Measurements from ENCODE around the gene SLC38A3. TPM values are rescaled to one million over a fixed set of nuclear protein-coding genes. Genes with fewer than 3 reads are reported as not detected.

SLC38A3 gene
- total and polyA plus RNA-seq, 9 of the 15 experiments (the other 6 are each of a cell fraction or from before 2014, with no cell fraction given): 0.09 to 0.38 (median 0.16) TPM; not detected in 6

- WGBS (ENCODE audit: insufficient coverage, low coverage, missing lambda C conversion rate): 4% methylated on average over 4 of the region's 12 CpGs
- FAIRE-seq: no peak
- POLR2A ChIA-PET: interaction anchor here (1.0 kb wide), 1 partner anchor 53 kb away, joined by 3 read pairs; no protein-coding TSS in a partner anchor
- no peaks in the 10 kb centered on the region for H3K9me3 ChIP-seq (replicated peaks; ENCODE audit: control insufficient read depth, insufficient read depth, low read depth, low read length)
- peaks cover 0 to 27% of the 10 kb centered on the region in 2 experiments; a peak in 3 of 5 replicates for H3K27me3 ChIP-seq (ENCODE audit: control insufficient read depth in 2 of 2, insufficient read depth in 2 of 2, low read length in 2 of 2)
- intact Hi-C loops (cut with micrococcal nuclease) (no loop called here), in situ Hi-C loops (cut with MboI) (no loop called here)
- CTCF ChIA-PET (ENCODE audit: low intra/inter-chr PET ratio): no interaction called here
- H3K9me1 ChIP-seq (ENCODE audit: control insufficient read depth, insufficient read depth, low read length): no peaks in the 10 kb centered on the region
- no peaks in the 10 kb centered on the region for H3K36me3 ChIP-seq (ENCODE audit: control insufficient read depth, insufficient read depth, low read length)
- ATAC-seq: no peak
- H4K20me1 ChIP-seq (replicated peaks; ENCODE audit: control insufficient read depth, insufficient read depth, low read length): no peaks in the 10 kb centered on the region
- H3K4me1 ChIP-seq (replicated peaks in 1 of 2; ENCODE audit: control insufficient read depth in 2 of 2, insufficient read depth in 2 of 2, low read length in 2 of 2): no peaks in the 10 kb centered on the region; a peak in 2 of 5 replicates
- no peak overlapping the region for H2AFZ ChIP-seq (ENCODE audit: low read depth, low read length)
- no TSS peak for BruUV-seq (replicated peaks)
- no peak for DNase-seq (ENCODE audit: extremely low read depth in 1 of 4, low spot score in 3 of 4)
- no peak overlapping the region for H3K27ac ChIP-seq (ENCODE audit: extremely low read depth, low read depth, low read length)
- no peak overlapping the region for H3K4me3 ChIP-seq
- H3K9ac ChIP-seq (ENCODE audit: insufficient read depth in 1 of 2, low read depth in 2 of 2, low read length in 2 of 2): no peak overlapping the region; a peak in 1 of 4 replicates
- no peaks in the 10 kb centered on the region for H3K79me2 ChIP-seq (ENCODE audit: control insufficient read depth, insufficient read depth, low read length)
- no peak overlapping the region for H3K4me2 ChIP-seq (ENCODE audit: insufficient read depth, low read length)
- TF ChIP-seq CHD2 (IDR thresholded peaks at IDR 0.05; ENCODE audit: low read depth, low read length): no peak
- TF ChIP-seq SAP30 (IDR thresholded peaks at IDR 0.05; ENCODE audit: borderline replicate concordance, insufficient read depth, low read depth, low read length, poor library complexity, severe bottlenecking): no peak
- TF ChIP-seq ZHX1 (conservative IDR thresholded peaks at IDR 0.05; ENCODE audit: low read length): no peak
- no peak for TF ChIP-seq CCNT2 (IDR thresholded peaks at IDR 0.05; ENCODE audit: borderline replicate concordance, extremely low read depth, insufficient read length, low read depth, low read length)
- TF ChIP-seq RFX7 (CRISPR knock-in tag; IDR thresholded peaks at IDR 0.05): no peak
- TF ChIP-seq RBBP5 (IDR thresholded peaks at IDR 0.05; ENCODE audit: borderline replicate concordance, insufficient read depth, low read length, poor library complexity, severe bottlenecking): no peak
- TF ChIP-seq FOXP4 (CRISPR knock-in tag; IDR thresholded peaks at IDR 0.05; ENCODE audit: borderline replicate concordance): no peak
- no peak for TF ChIP-seq DNMT1 (IDR thresholded peaks at IDR 0.05)
- no peak for TF ChIP-seq CHCHD3 (CRISPR knock-in tag; IDR thresholded peaks at IDR 0.05)
- no peak for TF ChIP-seq ZBTB2 (IDR thresholded peaks at IDR 0.05)
- TF ChIP-seq PKNOX1 (IDR thresholded peaks at IDR 0.05): no peak
- no peak for TF ChIP-seq RUNX1 (IDR thresholded peaks at IDR 0.05; ENCODE audit: low read depth)
- TF ChIP-seq EP300 (IDR thresholded peaks at IDR 0.05; ENCODE audit: low read length): no peak
- TF ChIP-seq TAF15 (IDR thresholded peaks at IDR 0.05; ENCODE audit: low read depth, low read length): no peak
- TF ChIP-seq POLR2A (conservative IDR thresholded peaks at IDR 0.05): no peak
- no peak for TF ChIP-seq ESRRB (CRISPR knock-in tag; IDR thresholded peaks at IDR 0.05; ENCODE audit: borderline replicate concordance)
Observed at GRCh38 chr3:50213373-50213772, 8.3 kb downstream of the SLC38A3 start.

All from K562 (cell line).